ENCODE data around the gene CADPS.

GRCh38 chr3:62749130-62749529 lies 126.1 kb downstream of the CADPS start:
- TF ChIP-seq E2F5 (CRISPR knock-in tag; IDR thresholded peaks at IDR 0.05) (no peak), CTCF (IDR thresholded peaks at IDR 0.05) (no peak), NFYB (CRISPR knock-in tag; conservative IDR thresholded peaks at IDR 0.05; ENCODE audit: low read depth) (no peak), ZNF263 (CRISPR knock-in tag; IDR thresholded peaks at IDR 0.05; ENCODE audit: low read depth) (no peak)
